Measurements from ENCODE around the gene OR51G1. TPM values are rescaled to one million over a fixed set of nuclear protein-coding genes. Genes with fewer than 3 reads are reported as not detected.

OR51G1 gene
- total RNA-seq, 3 donors from 2014 or later (not counting 1 experiment from before 2014, with no cell fraction given): not detected

GRCh38 chr11:4886186-4886585 lies 38.0 kb downstream of the OR51G1 start:
- no peaks in the 10 kb centered on the region for H3K36me3 ChIP-seq (ENCODE audit: control insufficient read depth, insufficient read depth, low read length)
- Mint-ChIP-seq H3K27ac (no peak overlapping the region), H3K27me3 (ENCODE audit: low read depth in 2 of 2) (no peaks in the 10 kb centered on the region), H3K36me3 (no peaks in the 10 kb centered on the region), H3K9me3 (peaks cover 0 to 8% of the 10 kb centered on the region in 2 donors), H3K4me3 (no peak overlapping the region), H3K4me1 (no peaks in the 10 kb centered on the region)
- TF ChIP-seq CTCF (IDR thresholded peaks at IDR 0.05): no peak
- no peaks in the 10 kb centered on the region for H3K27me3 ChIP-seq (ENCODE audit: control insufficient read depth, insufficient read depth, low read length)
- no peak for DNase-seq
- H3K4me3 ChIP-seq (ENCODE audit: low read length): no peak overlapping the region
- WGBS (ENCODE audit: insufficient coverage): 16% methylated on average over 2 of the region's 3 CpGs
- H3K4me1 ChIP-seq (ENCODE audit: control insufficient read depth, insufficient read depth, low read length): no peaks in the 10 kb centered on the region
- ATAC-seq: no peak
- intact Hi-C loops (cut with micrococcal nuclease): no loop called here
- no peak overlapping the region for H3K27ac ChIP-seq (ENCODE audit: low read length)
- no peaks in the 10 kb centered on the region for H3K9me3 ChIP-seq (ENCODE audit: control insufficient read depth, insufficient read depth, low read length)

GRCh38 chr11:4884361-4884760 lies 39.8 kb downstream of the OR51G1 start:
- WGBS (ENCODE audit: insufficient coverage): 91% methylated on average over 3 of the region's 3 CpGs
- Histone ChIP-seq H3K27ac (ENCODE audit: low read length) (no peak overlapping the region), H3K27me3 (ENCODE audit: control insufficient read depth, insufficient read depth, low read length) (no peaks in the 10 kb centered on the region), H3K36me3 (ENCODE audit: control insufficient read depth, insufficient read depth, low read length) (no peaks in the 10 kb centered on the region), H3K4me1 (ENCODE audit: control insufficient read depth, insufficient read depth, low read length) (no peaks in the 10 kb centered on the region), H3K4me3 (ENCODE audit: low read length) (no peak overlapping the region), H3K9me3 (ENCODE audit: control insufficient read depth, insufficient read depth, low read length) (no peaks in the 10 kb centered on the region)
- ATAC-seq: no peak
- no peaks in the 10 kb centered on the region for H3K4me1 Mint-ChIP-seq
- no peaks in the 10 kb centered on the region for H3K9me3 Mint-ChIP-seq
- DNase-seq: no peak
- no peaks in the 10 kb centered on the region for H3K36me3 Mint-ChIP-seq
- no peaks in the 10 kb centered on the region for H3K27me3 Mint-ChIP-seq (ENCODE audit: low read depth in 2 of 2)
- intact Hi-C loops (cut with micrococcal nuclease): no loop called here
- H3K4me3 Mint-ChIP-seq: no peak overlapping the region
- H3K27ac Mint-ChIP-seq: no peak overlapping the region
- TF ChIP-seq CTCF (IDR thresholded peaks at IDR 0.05): no peak

GRCh38 chr11:4882543-4882942 lies 41.6 kb downstream of the OR51G1 start:
- Mint-ChIP-seq H3K27ac (no peak overlapping the region), H3K9me3 (no peaks in the 10 kb centered on the region), H3K36me3 (no peaks in the 10 kb centered on the region), H3K27me3 (ENCODE audit: low read depth in 2 of 2) (no peaks in the 10 kb centered on the region), H3K4me1 (no peaks in the 10 kb centered on the region), H3K4me3 (no peak overlapping the region)
- no peaks in the 10 kb centered on the region for H3K27me3 ChIP-seq (ENCODE audit: control insufficient read depth, insufficient read depth, low read length)
- WGBS (ENCODE audit: insufficient coverage): 91% methylated on average over 5 of the region's 5 CpGs
- intact Hi-C loops (cut with micrococcal nuclease): no loop called here
- H3K36me3 ChIP-seq (ENCODE audit: control insufficient read depth, insufficient read depth, low read length): no peaks in the 10 kb centered on the region
- TF ChIP-seq CTCF (IDR thresholded peaks at IDR 0.05): no peak
- no peaks in the 10 kb centered on the region for H3K4me1 ChIP-seq (ENCODE audit: control insufficient read depth, insufficient read depth, low read length)
- no peak overlapping the region for H3K4me3 ChIP-seq (ENCODE audit: low read length)
- H3K9me3 ChIP-seq (ENCODE audit: control insufficient read depth, insufficient read depth, low read length): no peaks in the 10 kb centered on the region
- ATAC-seq (no peak), DNase-seq (no peak)
- H3K27ac ChIP-seq (ENCODE audit: low read length): no peak overlapping the region

- H3K4me1 Mint-ChIP-seq: no peaks in the 10 kb centered on the region
- intact Hi-C loops (cut with micrococcal nuclease): no loop called here
- Histone ChIP-seq H3K27ac (ENCODE audit: low read length) (no peak within 1 kb of the TSS), H3K36me3 (ENCODE audit: control insufficient read depth, insufficient read depth, low read length) (no peaks in the 10 kb centered on the region), H3K9me3 (ENCODE audit: control insufficient read depth, insufficient read depth, low read length) (no peaks in the 10 kb centered on the region), H3K4me1 (ENCODE audit: control insufficient read depth, insufficient read depth, low read length) (no peaks in the 10 kb centered on the region), H3K4me3 (ENCODE audit: low read length) (no peak within 1 kb of the TSS), H3K27me3 (ENCODE audit: control insufficient read depth, insufficient read depth, low read length) (no peaks in the 10 kb centered on the region)
- H3K27me3 Mint-ChIP-seq (ENCODE audit: low read depth in 2 of 2): no peaks in the 10 kb centered on the region
- ATAC-seq (no peak), DNase-seq (no peak)
- H3K36me3 Mint-ChIP-seq: no peaks in the 10 kb centered on the region
- TF ChIP-seq CTCF (IDR thresholded peaks at IDR 0.05): no peak
- WGBS (ENCODE audit: insufficient coverage): 85% methylated on average over 8 of the region's 8 CpGs
- H3K4me3 Mint-ChIP-seq: no peak within 1 kb of the TSS
- H3K9me3 Mint-ChIP-seq: no peaks in the 10 kb centered on the region
- H3K27ac Mint-ChIP-seq: no peak within 1 kb of the TSS
Measured at GRCh38 chr11:4881860-4882500, 42.2 kb downstream of the OR51G1 start, which contains the start of gene OR51T1. OR51T1 (plus strand) TSS chr11:4881900; CDS start chr11:4881900, 0 bp downstream.

Measured in natural killer cell (primary cell).